AG10803 (cell line): Measurements from ENCODE around the gene ABHD14A.
"Not testable (repeated sequence)": the region's sequence is repeated elsewhere in the genome, so short reads cannot be mapped to it uniquely, and the experiment has no call there.

ENCODE experiments used
- DNase-seq: peaks from one replicate; pipeline ENCODE4 v3.0.0; 2010; ENCODE audit warnings: low read depth
- H3K4me3 ChIP-seq: 2 replicates; pipeline ENCODE4 v1.5.1; 2011; ENCODE audit warnings: mild to moderate bottlenecking, low read length, control low read depth
- CTCF ChIP-seq: conservative IDR thresholded peaks from 2 replicates; pipeline ENCODE4 v1.5.1; 2011; ENCODE audit warnings: mild to moderate bottlenecking, low read length, control low read depth, inconsistent platforms

The ABHD14A gene

GRCh38 chr3:51974963-51975851 is at the start of gene ABHD14A:
ABHD14A (plus strand) TSS chr3:51975064; CDS start chr3:51975136, 72 bp downstream.
- DNase-seq = peak; percentile 71
- H3K4me3 ChIP-seq = peak within 1 kb of the TSS; percentile 93
- TF ChIP-seq CTCF = no peak

GRCh38 chr3:51927061-51927977 is 47.5 kb upstream of the ABHD14A start:
- no peak overlapping the region for H3K4me3 ChIP-seq
- no peak for TF ChIP-seq CTCF
- no peak for DNase-seq

GRCh38 chr3:51928438-51928837 is 46.4 kb upstream of the ABHD14A start:
- H3K4me3 ChIP-seq = no peak overlapping the region
- no peak for TF ChIP-seq CTCF
- DNase-seq = no peak

- not testable (repeated sequence) for DNase-seq, H3K4me3 ChIP-seq
Observed at GRCh38 chr3:51928981-51929380, 45.9 kb upstream of the ABHD14A start.

- H3K4me3 ChIP-seq = no peak overlapping the region
- DNase-seq = no peak
- TF ChIP-seq CTCF = no peak
Observed at GRCh38 chr3:51929420-51930003, 45.4 kb upstream of the ABHD14A start.

GRCh38 chr3:51930439-51930838 is 44.4 kb upstream of the ABHD14A start:
- no peak for TF ChIP-seq CTCF

GRCh38 chr3:51931756-51932155 is 43.1 kb upstream of the ABHD14A start:
- no peak for DNase-seq
- H3K4me3 ChIP-seq = no peak overlapping the region
- no peak for TF ChIP-seq CTCF

More at GRCh38 chr3:51930439-51930838, 44.4 kb upstream of the ABHD14A start:
- no peak for DNase-seq
- H3K4me3 ChIP-seq = no peak overlapping the region
